Measurements from ENCODE around the gene COA5. TPM values are rescaled to one million over a fixed set of nuclear protein-coding genes. Genes with fewer than 3 reads are reported as not detected.

Gene COA5
- total and polyA plus RNA-seq, 3 donors from 2014 or later: 40.5 to 65.9 (median 47.7) TPM

- WGBS, 2 donors: 72 to 90% methylated on average over 9 of the region's 9 CpGs
These were observed 36.5 kb downstream of the COA5 start for GRCh38 chr2:98571796-98572195.

DNA sequence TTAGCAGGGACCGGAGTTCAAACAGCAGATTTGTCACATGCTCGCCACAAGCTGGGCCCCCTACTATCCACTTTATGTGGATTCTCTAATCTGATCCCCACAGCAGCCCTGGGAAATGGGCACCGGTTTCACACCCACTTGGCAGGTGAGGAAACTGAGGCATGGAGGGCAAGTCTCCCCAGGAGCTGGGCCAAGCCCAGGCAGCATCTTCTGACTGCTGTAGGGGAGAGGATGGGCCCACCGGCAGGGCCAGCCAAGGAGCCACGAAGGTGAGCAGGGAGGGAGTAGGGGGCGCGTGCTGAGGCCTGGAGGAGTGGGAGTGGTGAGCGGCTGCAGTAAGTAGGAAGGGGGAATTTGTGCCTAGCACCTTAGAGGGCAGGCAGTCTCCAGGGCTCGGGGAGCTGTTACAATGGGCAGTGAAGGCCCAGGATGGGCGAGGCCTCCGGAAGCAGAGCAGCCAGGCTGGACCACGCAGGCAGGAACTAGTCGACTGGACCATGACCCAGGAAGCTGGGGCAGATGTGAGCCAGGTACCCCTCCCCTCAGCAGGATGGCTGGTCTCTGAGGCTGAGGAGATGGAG is 37.1 kb downstream of the COA5 start:
- H3K36me3 ChIP-seq (ENCODE audit: low read depth, missing control alignments): no peaks in the 10 kb centered on the region
- no peak overlapping the region for H3K4me3 ChIP-seq
- H3K27ac ChIP-seq: no peak overlapping the region
- no peaks in the 10 kb centered on the region for H3K9me3 ChIP-seq
- no peaks in the 10 kb centered on the region for H3K4me1 ChIP-seq
- 92 to 93% methylated on average over 11 to 13 of the region's 13 CpGs for WGBS, 2 donors
- no peaks in the 10 kb centered on the region for H3K27me3 ChIP-seq
- TF ChIP-seq POLR2A (IDR thresholded peaks at IDR 0.05): no peak
- TF ChIP-seq, protein P1, sequence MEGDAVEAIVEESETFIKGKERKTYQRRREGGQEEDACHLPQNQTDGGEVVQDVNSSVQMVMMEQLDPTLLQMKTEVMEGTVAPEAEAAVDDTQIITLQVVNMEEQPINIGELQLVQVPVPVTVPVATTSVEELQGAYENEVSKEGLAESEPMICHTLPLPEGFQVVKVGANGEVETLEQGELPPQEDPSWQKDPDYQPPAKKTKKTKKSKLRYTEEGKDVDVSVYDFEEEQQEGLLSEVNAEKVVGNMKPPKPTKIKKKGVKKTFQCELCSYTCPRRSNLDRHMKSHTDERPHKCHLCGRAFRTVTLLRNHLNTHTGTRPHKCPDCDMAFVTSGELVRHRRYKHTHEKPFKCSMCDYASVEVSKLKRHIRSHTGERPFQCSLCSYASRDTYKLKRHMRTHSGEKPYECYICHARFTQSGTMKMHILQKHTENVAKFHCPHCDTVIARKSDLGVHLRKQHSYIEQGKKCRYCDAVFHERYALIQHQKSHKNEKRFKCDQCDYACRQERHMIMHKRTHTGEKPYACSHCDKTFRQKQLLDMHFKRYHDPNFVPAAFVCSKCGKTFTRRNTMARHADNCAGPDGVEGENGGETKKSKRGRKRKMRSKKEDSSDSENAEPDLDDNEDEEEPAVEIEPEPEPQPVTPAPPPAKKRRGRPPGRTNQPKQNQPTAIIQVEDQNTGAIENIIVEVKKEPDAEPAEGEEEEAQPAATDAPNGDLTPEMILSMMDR (IDR thresholded peaks at IDR 0.05): no peak
- intact Hi-C loops (cut with DNase I; ENCODE audit: low total_unique reads): no loop called here
- DNase-seq: no peak

More at GRCh38 chr2:98571796-98572195, 36.5 kb downstream of the COA5 start:
- Histone ChIP-seq H3K36me3 (ENCODE audit: low read depth, missing control alignments) (no peaks in the 10 kb centered on the region), H3K4me3 (no peak overlapping the region), H3K4me1 (no peaks in the 10 kb centered on the region), H3K27ac (no peak overlapping the region), H3K9me3 (no peaks in the 10 kb centered on the region), H3K27me3 (no peaks in the 10 kb centered on the region)
- no peak for DNase-seq
- intact Hi-C loops (cut with DNase I; ENCODE audit: low total_unique reads): no loop called here
- TF ChIP-seq, protein P1 (IDR thresholded peaks at IDR 0.05): no peak
- no peak for TF ChIP-seq POLR2A (IDR thresholded peaks at IDR 0.05)

- WGBS, 2 donors: 88 to 90% methylated on average over 5 of the region's 5 CpGs
- TF ChIP-seq POLR2A (IDR thresholded peaks at IDR 0.05): no peak
- TF ChIP-seq, protein P1 (IDR thresholded peaks at IDR 0.05): no peak
- no peak overlapping the region for H3K27ac ChIP-seq
- H3K4me1 ChIP-seq: no peaks in the 10 kb centered on the region
- no peaks in the 10 kb centered on the region for H3K9me3 ChIP-seq
- H3K4me3 ChIP-seq: no peak overlapping the region
- H3K36me3 ChIP-seq (ENCODE audit: low read depth, missing control alignments): no peaks in the 10 kb centered on the region
- DNase-seq: no peak
- H3K27me3 ChIP-seq: no peaks in the 10 kb centered on the region
- intact Hi-C loops (cut with DNase I; ENCODE audit: low total_unique reads): no loop called here
These were observed 38.0 kb downstream of the COA5 start for GRCh38 chr2:98570356-98570755.

- no peaks in the 10 kb centered on the region for H3K9me3 ChIP-seq
- no peaks in the 10 kb centered on the region for H3K4me1 ChIP-seq
- H3K4me3 ChIP-seq: no peak overlapping the region
- no peaks in the 10 kb centered on the region for H3K27me3 ChIP-seq
- no peak overlapping the region for H3K27ac ChIP-seq
- intact Hi-C loops (cut with DNase I; ENCODE audit: low total_unique reads): no loop called here
- WGBS, 2 donors: 89 to 94% methylated on average over 13 of the region's 13 CpGs
- TF ChIP-seq POLR2A (IDR thresholded peaks at IDR 0.05): no peak
- TF ChIP-seq, protein P1 (IDR thresholded peaks at IDR 0.05): no peak
- no peaks in the 10 kb centered on the region for H3K36me3 ChIP-seq (ENCODE audit: low read depth, missing control alignments)
- DNase-seq: no peak
These were observed 38.4 kb downstream of the COA5 start for GRCh38 chr2:98569915-98570314.

DNA sequence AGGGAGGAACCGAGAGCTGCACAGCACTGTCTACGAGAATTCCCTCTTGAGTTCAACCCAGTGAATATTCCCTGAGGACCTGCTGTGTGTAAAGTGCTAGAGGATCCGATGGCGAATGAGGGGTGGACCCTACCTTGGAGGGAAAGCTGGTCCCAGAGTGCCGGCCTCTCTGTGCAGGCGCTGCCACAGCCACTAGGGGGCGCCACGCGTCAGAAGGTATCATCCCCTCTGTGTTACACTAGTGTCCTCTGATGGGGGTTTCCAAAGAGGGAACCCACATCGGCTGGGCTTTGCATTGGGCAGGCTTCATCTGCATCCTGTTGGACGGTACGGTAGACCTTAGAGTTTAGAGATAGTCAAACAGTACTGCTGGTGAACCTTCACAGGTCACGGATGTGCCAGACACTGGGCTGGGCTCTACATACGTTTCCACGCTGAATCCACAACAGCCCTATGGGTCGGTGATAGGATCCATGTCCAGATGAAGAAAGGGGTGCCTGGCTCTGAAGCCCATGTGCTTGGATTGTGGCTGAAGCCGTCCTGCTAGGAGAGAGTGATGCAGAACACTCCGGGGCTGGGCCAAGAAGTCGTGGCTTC is 39.0 kb downstream of the COA5 start:
- no peaks in the 10 kb centered on the region for H3K4me1 ChIP-seq
- no peaks in the 10 kb centered on the region for H3K36me3 ChIP-seq (ENCODE audit: low read depth, missing control alignments)
- WGBS, 2 donors: 83 to 95% methylated on average over 11 to 19 of the region's 19 CpGs
- intact Hi-C loops (cut with DNase I; ENCODE audit: low total_unique reads): no loop called here
- no peak for TF ChIP-seq POLR2A (IDR thresholded peaks at IDR 0.05)
- TF ChIP-seq, protein P1 (IDR thresholded peaks at IDR 0.05): peak; percentile 41 to 89 (median 61)
- peak; percentile 70 for DNase-seq
- no peak overlapping the region for H3K27ac ChIP-seq
- H3K4me3 ChIP-seq: no peak overlapping the region
- H3K27me3 ChIP-seq: no peaks in the 10 kb centered on the region
- H3K9me3 ChIP-seq: no peaks in the 10 kb centered on the region
